PFSK-1 (cell line): ENCODE results near the gene FUT8.

Experiments used
- REST ChIP-seq, 2 experiments: IDR thresholded peaks; 2 replicates each; pipeline versions ENCODE4 v1.6.1 to v1.8.0; 2011 to 2012; ENCODE audit warnings: low read depth in 2 of 2, low read length in 2 of 2, control low read depth in 1 of 2, inconsistent platforms in 1 of 2, mild to moderate bottlenecking in 1 of 2, moderate library complexity in 1 of 2; ENCODE audit not compliant: insufficient read depth in 1 of 2
- SIN3A ChIP-seq: IDR thresholded peaks from 2 replicates; pipeline ENCODE4 v1.6.1; 2012; ENCODE audit warnings: mild to moderate bottlenecking, low read length, moderate library complexity, borderline replicate concordance; ENCODE audit not compliant: insufficient read depth

GRCh38 chr14:65604936-65605335 is 192.4 kb downstream of the FUT8 start:
- TF ChIP-seq SIN3A (no peak), REST (IDR thresholded peaks at IDR 0.05; ENCODE audit: insufficient read depth in 1 of 2, low read depth in 2 of 2, low read length in 2 of 2) (no peak)
